Measurements from ENCODE around the gene IGFBP6.

Gene IGFBP6

DNA sequence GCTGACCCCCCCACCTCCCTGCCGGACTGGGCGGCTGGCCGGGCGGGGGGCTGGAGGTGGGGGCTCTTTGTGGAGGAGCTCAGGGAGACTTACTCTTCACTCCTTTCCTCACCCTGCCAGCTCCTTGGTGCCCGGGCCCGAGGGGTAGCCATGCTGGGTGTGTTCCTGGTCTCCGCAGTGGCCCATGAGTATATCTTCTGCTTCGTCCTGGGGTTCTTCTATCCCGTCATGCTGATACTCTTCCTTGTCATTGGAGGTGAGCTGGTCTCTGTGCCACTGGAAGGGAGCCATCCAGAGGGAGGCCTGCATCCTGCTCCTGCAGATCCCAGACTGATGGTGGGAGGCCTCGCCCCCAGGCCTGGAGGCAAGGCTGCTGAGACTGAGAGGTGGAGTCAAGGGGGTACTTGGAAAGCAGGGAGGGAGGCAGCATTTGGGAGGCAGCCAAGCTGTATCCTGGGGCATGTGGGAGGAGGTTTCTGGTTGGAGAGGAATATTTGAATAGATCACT, 25.5 kb downstream of the IGFBP6 start:
- no peak for TF ChIP-seq ZNF274 (IDR thresholded peaks at IDR 0.05; ENCODE audit: low read depth, low read length)
- no peak overlapping the region for H3K4me3 ChIP-seq (ENCODE audit: low read length)

DNA sequence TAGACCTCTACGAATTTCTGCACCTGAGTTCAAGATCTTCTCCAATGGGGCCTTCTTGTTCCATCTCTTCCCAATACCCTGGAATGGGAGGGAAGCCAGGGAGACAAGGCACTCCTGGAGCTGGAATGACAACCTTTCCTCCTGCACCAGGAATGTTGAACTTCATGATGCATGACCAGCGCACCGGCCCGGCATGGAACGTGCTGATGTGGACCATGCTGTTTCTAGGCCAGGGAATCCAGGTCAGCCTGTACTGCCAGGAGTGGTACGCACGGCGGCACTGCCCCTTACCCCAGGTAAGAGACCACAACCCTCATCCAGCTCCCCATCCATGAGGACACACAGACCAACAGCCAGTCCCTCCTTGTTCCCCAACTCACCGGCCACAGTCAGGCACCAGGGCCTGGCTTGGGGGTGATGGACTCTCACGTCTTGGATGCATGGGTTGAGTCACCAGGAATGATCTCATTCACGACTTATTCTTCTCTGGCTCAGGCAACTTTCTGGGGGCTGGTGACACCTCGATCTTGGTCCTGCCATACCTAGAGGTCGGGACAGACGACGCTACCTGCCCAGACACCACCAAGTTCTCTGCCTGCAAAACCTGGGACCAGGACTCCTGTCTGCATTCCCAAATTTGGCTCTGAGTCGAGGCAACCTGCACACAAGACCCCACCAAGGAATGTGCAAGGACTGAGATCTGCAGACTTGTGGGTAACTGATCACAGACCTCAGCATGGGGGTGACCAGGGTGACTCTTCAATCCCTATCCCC, 26.3 kb downstream of the IGFBP6 start:
- TF ChIP-seq ZNF274 (IDR thresholded peaks at IDR 0.05; ENCODE audit: low read depth, low read length): no peak
- no peak overlapping the region for H3K4me3 ChIP-seq (ENCODE audit: low read length)

DNA sequence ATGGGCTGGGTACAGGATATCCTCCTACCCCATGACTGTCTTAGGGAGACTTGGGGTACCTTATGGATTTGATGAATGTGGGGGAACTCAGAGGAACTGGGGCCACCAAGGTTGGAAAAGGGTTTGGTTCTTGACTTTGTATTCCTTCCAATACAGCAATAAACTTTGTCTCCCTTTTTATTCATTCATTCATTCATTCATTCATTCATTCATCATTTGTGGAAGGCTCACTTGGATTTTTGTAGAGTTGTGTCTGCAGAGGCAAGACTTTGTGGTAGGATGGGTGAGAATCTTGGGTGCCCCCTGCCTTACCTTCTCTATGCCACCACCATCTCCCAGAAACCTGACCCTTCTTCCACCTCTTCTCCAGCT, 26.9 kb downstream of the IGFBP6 start:
- no peak for TF ChIP-seq ZNF274 (IDR thresholded peaks at IDR 0.05; ENCODE audit: low read depth, low read length)

DNA sequence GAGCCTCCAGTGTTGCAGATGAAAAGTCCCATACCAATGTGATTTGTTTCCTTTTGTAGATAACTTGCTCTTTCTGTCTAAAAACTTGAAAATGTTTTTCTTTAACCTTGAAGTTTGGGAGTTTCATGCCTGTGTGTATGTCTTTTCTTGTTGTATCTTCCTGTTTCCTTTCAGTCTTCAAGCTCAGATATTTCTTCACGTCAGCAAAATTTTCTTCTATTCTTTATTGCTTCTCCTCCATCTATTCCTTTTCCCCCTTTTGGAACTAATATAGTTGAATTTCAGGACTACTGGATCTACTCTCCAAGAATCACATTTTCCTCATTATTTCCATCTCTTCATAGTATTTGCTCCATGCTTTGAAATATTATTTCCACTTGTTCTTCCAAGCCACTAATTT, 29.7 kb downstream of the IGFBP6 start:
- no peak overlapping the region for H3K4me3 ChIP-seq (ENCODE audit: low read length)
- TF ChIP-seq ZNF274 (IDR thresholded peaks at IDR 0.05; ENCODE audit: low read depth, low read length): no peak

More for the DNA sequence above, 26.9 kb downstream of the IGFBP6 start:
- H3K4me3 ChIP-seq (ENCODE audit: low read length): no peak overlapping the region

DNA sequence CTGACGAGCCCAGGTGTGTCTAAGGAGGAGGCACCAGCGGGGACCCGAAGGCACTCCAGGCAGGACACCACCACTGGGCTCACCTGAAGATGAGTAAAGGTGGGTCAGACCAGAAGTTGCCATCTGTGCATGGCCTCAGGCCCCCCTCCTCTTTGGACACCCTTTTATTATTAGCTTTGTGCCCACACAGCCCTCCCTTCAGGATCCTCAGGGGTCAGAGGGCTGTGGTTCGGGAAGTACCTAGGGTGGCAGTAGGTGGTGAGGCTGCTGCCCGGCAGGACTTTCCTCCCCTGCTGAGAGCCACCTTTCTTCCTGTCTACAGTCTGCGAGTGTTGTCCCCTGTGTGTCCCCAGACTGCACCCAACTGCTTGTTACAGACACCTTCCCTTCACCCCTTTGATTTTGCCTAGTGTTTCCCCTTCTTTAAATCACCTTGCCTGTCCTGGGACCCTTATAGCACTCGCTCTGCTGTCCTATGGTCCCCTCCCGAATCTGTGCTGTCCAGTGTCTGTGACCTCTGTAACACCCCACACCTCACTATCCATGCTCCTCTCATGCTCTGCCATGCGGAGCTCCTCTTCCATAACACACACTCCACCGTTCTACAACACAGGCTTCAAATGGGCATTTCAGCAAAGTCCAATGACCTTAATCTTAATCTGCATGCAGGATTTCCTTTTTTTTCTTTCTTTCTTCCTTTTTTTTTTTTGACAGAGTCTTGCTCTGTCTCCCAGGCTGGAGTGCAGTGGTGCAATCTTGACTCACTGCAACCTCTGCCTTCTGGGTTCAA, 31.5 kb downstream of the IGFBP6 start:
- H3K4me3 ChIP-seq (ENCODE audit: low read length): no peak overlapping the region
- no peak for TF ChIP-seq ZNF274 (IDR thresholded peaks at IDR 0.05; ENCODE audit: low read depth, low read length)

DNA sequence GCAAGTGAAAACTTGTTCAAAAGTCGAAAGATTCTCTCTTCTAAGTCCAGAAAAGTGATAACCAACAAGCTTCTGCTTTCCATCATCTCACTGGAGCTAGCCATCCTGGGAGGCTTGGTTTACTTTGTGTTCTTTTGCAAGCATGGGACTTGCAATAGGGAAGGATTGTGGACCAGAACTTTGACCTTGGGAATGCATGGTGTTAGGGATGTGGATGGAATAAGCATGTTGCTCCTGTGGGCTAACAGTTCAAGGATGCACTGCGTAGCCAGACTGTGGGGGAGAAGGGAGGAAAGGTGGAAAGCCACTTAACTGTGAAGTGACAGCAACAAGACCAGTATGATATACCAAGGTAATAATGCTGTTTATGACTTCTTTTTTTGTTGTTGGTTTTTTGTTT, 34.4 kb downstream of the IGFBP6 start:
- H3K4me3 ChIP-seq (ENCODE audit: low read length): no peak overlapping the region
- TF ChIP-seq ZNF274 (IDR thresholded peaks at IDR 0.05; ENCODE audit: low read depth, low read length): no peak

DNA sequence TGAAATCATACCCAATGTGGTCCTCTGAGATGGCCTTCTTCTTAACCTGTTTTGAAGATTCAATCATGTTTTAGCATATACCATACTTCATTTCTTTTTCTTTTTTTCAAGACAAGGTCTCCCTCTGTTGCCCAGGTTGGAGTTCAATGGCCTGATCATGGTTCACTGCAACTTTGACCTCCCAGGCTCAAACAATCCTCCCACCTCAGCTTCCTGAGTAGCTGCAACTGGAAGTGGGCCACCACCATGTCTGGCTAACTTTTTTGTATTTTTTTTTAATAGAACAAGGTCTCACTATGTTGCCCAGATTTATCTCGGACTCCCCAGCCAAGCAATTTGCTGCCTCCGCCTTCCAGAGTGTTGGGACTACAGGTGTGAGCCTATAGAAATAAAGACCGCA, 36.3 kb downstream of the IGFBP6 start:
- no peak overlapping the region for H3K4me3 ChIP-seq (ENCODE audit: low read length)
- no peak for TF ChIP-seq ZNF274 (IDR thresholded peaks at IDR 0.05; ENCODE audit: low read depth, low read length)

DNA sequence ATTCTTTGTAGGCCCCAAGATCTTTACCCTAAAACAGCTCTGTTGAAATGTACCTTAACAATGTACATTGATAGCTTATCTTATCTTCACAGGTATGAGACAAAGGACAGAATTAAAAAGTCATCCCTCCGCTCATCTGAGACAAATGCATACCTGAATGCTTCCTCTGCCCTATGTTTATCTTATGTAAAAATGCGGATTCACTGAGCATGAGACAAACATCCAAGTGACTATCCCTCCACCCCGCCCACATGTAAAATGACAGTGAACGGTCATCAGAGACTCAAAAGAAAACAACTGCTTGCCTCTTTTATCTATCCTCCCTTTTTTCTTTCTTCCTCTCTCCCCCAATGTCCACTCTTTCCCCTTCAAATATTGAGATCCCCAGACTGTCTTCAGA, 45.9 kb downstream of the IGFBP6 start:
- no peak overlapping the region for H3K4me3 ChIP-seq (ENCODE audit: low read length)
- no peak for TF ChIP-seq ZNF274 (IDR thresholded peaks at IDR 0.05; ENCODE audit: low read depth, low read length)

DNA sequence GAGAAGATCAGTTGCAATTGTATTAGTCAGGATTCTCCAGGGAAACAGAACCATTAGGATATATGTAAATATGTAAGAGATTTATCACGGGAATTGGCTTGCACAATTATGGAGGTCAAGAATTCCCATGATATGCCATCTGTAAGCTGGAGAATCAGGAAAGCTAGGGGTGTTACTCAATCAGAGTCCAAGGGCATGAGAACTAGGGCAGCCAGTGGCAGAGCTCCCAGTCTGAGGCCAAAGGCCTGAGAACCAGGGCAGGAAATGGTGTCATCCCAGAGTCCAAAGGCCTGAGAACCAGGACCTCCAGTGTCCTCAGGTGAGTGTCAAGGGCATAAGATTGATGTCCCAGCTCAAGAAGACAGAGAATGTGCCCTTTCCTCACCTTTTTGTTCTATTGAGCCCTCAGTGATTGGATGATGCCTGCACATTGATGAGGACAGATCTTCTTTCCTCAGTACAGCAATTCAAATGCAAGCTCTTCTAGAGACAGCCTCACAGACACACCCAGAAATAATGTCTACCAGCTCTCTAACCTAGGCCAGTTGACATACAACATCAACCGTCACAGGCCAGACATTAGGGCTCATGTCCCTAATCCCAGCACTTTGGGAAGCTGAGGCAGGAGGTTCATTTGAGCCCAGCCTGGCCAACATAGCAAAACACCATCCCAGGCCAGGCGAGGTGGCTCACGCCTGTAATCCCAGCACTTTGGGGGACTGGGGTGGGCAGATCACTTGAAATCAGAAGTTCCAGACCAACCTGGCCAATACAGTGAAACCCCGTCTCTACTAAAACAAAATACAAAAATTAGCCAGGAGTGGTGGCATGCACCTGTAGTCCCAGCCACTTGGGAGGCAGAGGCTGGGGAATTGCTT, 48.2 kb downstream of the IGFBP6 start:
- H3K4me3 ChIP-seq (ENCODE audit: low read length): no peak overlapping the region
- no peak for TF ChIP-seq ZNF274 (IDR thresholded peaks at IDR 0.05; ENCODE audit: low read depth, low read length)

DNA sequence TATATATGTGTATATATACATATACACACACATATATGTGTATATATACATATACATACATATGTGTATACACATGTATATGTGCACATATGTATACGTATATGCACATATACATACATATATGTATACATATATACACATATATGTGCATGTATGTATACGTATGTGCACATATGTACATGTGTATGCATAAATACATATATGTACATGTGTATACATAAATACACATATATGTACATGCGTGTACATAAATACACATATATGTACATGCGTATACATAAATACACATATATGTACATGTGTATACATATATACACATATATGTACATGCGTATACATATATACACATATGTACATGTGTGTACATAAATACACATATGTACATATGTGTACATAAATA, 49.7 kb downstream of the IGFBP6 start:
- H3K4me3 ChIP-seq (ENCODE audit: low read length): no peak overlapping the region
- no peak for TF ChIP-seq ZNF274 (IDR thresholded peaks at IDR 0.05; ENCODE audit: low read depth, low read length)

DNA sequence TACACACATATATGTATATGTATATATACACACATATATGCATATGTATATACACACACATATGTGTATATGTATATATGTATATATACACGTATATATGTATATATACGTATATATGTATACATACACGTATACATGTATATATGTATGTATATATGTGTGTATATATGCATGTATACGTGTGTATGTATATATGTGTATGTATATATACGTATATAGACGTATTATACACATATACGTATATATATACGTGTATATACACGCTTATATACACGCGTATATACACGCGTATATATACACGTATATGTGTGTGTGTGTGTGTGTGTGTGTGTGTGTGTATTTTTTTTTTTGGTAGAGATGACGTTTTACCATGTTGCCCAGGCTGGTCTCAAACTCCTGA, 50.2 kb downstream of the IGFBP6 start:
- no peak for TF ChIP-seq ZNF274 (IDR thresholded peaks at IDR 0.05; ENCODE audit: low read depth, low read length)
- no peak overlapping the region for H3K4me3 ChIP-seq (ENCODE audit: low read length)

DNA sequence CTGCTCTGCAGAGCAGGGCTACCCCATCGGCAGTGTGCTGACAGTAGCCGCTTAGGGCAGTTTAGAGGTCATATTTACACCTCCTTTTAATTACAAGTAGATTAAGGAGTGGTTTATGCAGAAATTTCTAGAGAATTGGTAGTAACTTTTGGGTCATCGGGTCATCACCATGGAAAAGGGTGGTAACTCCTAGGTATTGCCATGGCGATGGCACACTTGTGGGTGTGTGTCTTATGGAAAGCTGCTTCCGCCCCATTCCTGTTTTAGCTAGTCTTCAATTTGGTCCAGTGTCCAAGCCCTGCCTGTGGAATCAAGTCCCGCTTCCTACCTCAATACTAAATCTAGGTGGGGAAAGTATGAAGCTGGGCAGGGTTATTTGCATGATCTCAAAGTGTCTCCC, 53.6 kb downstream of the IGFBP6 start:
- H3K4me3 ChIP-seq (ENCODE audit: low read length): no peak overlapping the region
- TF ChIP-seq ZNF274 (IDR thresholded peaks at IDR 0.05; ENCODE audit: low read depth, low read length): no peak
